Muscle layer of colon (tissue), 2 donors: Measurements from ENCODE around the gene CDAN1.
"Not testable (repeated sequence)": the region's sequence is repeated elsewhere in the genome, so short reads cannot be mapped to it uniquely, and the experiment has no call there.

Experiments
- H3K27ac ChIP-seq: one replicate; pipeline ENCODE4 v1.7.0; 2013; ENCODE audit warnings: low read depth, mild to moderate bottlenecking, low read length, moderate library complexity
- H3K27me3 ChIP-seq, 2 donors: one replicate each; pipeline ENCODE4 v1.7.0; 2013; ENCODE audit warnings: low read length in 2 of 2, mild to moderate bottlenecking in 2 of 2; ENCODE audit not compliant: insufficient read depth in 2 of 2, control insufficient read depth in 1 of 2
- H3K36me3 ChIP-seq: one replicate; pipeline ENCODE4 v1.7.0; 2013; ENCODE audit warnings: mild to moderate bottlenecking, low read length; ENCODE audit not compliant: insufficient read depth
- H3K4me1 ChIP-seq: one replicate; pipeline ENCODE4 v1.7.0; 2013; ENCODE audit warnings: mild to moderate bottlenecking, low read length; ENCODE audit not compliant: insufficient read depth
- H3K4me3 ChIP-seq, 2 donors: one replicate each; pipeline ENCODE4 v1.7.0; 2013; ENCODE audit warnings: low read length in 2 of 2, low read depth in 1 of 2, mild to moderate bottlenecking in 1 of 2, moderate library complexity in 1 of 2
- H3K9ac ChIP-seq: one replicate; pipeline ENCODE4 v1.7.0; 2013; ENCODE audit warnings: low read length
- H3K9me3 ChIP-seq: one replicate; pipeline ENCODE4 v1.7.0; 2013; ENCODE audit warnings: mild to moderate bottlenecking, low read length
- donor health status: abdominal sarcoma.
- donor health status: Adenocarcinoma of cecum.

Gene CDAN1

GRCh38 chr15:42736793-42737528 is at the start of gene CDAN1:
Gene CDAN1, minus strand, starts transcription at chr15:42737128. Its CDS starts 26 bp downstream, at chr15:42737102.
- Histone ChIP-seq H3K27ac (peak within 1 kb of the TSS; percentile 88), H3K4me3 (peak within 1 kb of the TSS; percentile 53 to 73), H3K9ac (peak within 1 kb of the TSS; percentile 61), H3K27me3 (no peaks in the 10 kb centered on the region), H3K36me3 (peaks cover 30% of the 10 kb centered on the region), H3K9me3 (no peaks in the 10 kb centered on the region), H3K4me1 (peaks cover 21% of the 10 kb centered on the region)

GRCh38 chr15:42785569-42785968 is 48.6 kb upstream of the CDAN1 start:
- Histone ChIP-seq H3K4me1 (no peaks in the 10 kb centered on the region), H3K4me3 (no peak overlapping the region), H3K36me3 (peaks cover 8% of the 10 kb centered on the region), H3K27me3 (no peaks in the 10 kb centered on the region), H3K9ac (no peak overlapping the region), H3K9me3 (no peaks in the 10 kb centered on the region), H3K27ac (no peak overlapping the region)

GRCh38 chr15:42784705-42785104 is 47.8 kb upstream of the CDAN1 start:
- Histone ChIP-seq H3K9ac (no peak overlapping the region), H3K27ac (no peak overlapping the region), H3K27me3 (no peaks in the 10 kb centered on the region), H3K4me3 (no peak overlapping the region), H3K36me3 (peaks cover 8% of the 10 kb centered on the region), H3K9me3 (no peaks in the 10 kb centered on the region), H3K4me1 (no peaks in the 10 kb centered on the region)

- Histone ChIP-seq H3K4me3 (no peak overlapping the region), H3K4me1 (no peaks in the 10 kb centered on the region), H3K9me3 (no peaks in the 10 kb centered on the region), H3K36me3 (peaks cover 8% of the 10 kb centered on the region), H3K9ac (no peak overlapping the region), H3K27ac (no peak overlapping the region), H3K27me3 (no peaks in the 10 kb centered on the region)
Measured at GRCh38 chr15:42782716-42783115, 45.8 kb upstream of the CDAN1 start.

DNA sequence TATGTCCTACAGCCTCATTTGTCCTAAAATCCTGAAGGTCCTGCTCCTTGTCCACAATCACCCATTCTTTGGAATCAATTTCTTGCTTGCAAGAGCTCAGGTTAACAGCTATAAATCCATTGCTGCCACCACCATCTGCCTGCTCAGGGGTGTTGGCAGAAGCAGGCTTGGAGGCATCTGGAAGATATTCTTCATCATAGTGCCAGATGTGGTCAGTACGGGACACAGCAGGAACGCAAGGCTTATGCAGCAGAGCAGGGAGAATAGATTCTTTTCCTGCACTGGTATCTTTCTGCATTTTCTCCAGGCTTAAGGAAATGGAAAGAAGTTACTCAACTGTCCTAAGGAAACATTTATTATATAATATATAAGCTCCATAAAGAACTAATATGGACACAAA is 38.5 kb upstream of the CDAN1 start:
- peaks cover 11% of the 10 kb centered on the region for H3K4me1 ChIP-seq
- no peaks in the 10 kb centered on the region for H3K27me3 ChIP-seq
- H3K9ac ChIP-seq = no peak overlapping the region
- H3K9me3 ChIP-seq = no peaks in the 10 kb centered on the region
- no peak overlapping the region for H3K27ac ChIP-seq
- no peak overlapping the region for H3K4me3 ChIP-seq
- H3K36me3 ChIP-seq = no peaks in the 10 kb centered on the region

- peaks cover 12% of the 10 kb centered on the region for H3K4me1 ChIP-seq
- H3K27me3 ChIP-seq = no peaks in the 10 kb centered on the region
- H3K9ac ChIP-seq = no peak overlapping the region
- H3K36me3 ChIP-seq = no peaks in the 10 kb centered on the region
- H3K27ac ChIP-seq = no peak overlapping the region
- H3K4me3 ChIP-seq = no peak overlapping the region
- no peaks in the 10 kb centered on the region for H3K9me3 ChIP-seq
Measured at GRCh38 chr15:42772901-42773300, 36.0 kb upstream of the CDAN1 start.

DNA sequence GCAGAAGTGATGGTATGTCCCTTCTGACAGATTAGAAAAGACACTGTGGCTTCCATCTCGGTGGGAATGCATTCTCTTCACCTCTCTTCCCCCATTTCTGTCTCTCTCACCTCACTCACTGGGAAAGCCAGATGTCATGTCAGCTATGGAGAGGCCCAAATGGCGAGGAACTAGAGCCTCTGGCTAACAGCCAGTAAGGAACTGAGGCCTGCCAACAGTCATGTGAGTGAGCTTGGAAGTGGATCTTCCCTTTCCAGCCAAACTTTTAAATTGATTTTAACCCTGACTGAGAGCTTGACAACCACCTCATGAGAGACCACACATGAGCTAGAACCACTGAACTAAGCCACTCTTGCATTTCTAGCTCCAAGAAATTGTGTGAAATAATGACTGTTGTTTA is 35.2 kb upstream of the CDAN1 start:
- no peaks in the 10 kb centered on the region for H3K36me3 ChIP-seq
- no peak overlapping the region for H3K9ac ChIP-seq
- peaks cover 12% of the 10 kb centered on the region for H3K4me1 ChIP-seq
- H3K27ac ChIP-seq = no peak overlapping the region
- no peaks in the 10 kb centered on the region for H3K27me3 ChIP-seq
- no peaks in the 10 kb centered on the region for H3K9me3 ChIP-seq
- H3K4me3 ChIP-seq = no peak overlapping the region

GRCh38 chr15:42766109-42766508 is 29.2 kb upstream of the CDAN1 start:
- not testable (repeated sequence) for H3K27me3 ChIP-seq, H3K9me3 ChIP-seq, H3K4me3 ChIP-seq, H3K9ac ChIP-seq, H3K4me1 ChIP-seq, H3K36me3 ChIP-seq, H3K27ac ChIP-seq

GRCh38 chr15:42764154-42764731 is 27.3 kb upstream of the CDAN1 start:
- H3K36me3 ChIP-seq, H3K9me3 ChIP-seq, H3K4me3 ChIP-seq, H3K4me1 ChIP-seq, H3K27ac ChIP-seq, H3K27me3 ChIP-seq, H3K9ac ChIP-seq: not testable (repeated sequence)

DNA sequence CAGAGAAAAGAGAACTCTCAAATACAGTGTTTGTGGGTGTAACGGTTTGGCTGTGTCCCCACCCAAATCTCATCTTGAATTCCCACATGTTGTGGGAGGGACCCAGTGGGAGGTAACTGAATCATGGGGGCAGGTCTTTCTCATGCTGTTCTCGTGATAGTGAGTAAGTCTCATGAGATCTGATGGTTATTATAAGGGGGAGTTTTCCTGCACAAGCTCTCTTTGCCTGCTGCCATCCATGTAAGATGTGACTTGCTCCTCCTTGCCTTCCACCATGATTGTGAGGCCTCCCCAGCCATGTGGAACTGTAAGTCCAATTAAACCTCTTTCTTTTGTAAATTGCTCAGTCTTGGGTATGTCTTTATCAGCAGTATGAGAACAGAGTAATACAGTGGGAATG is 24.9 kb upstream of the CDAN1 start:
- not testable (repeated sequence) for H3K9me3 ChIP-seq, H3K27ac ChIP-seq, H3K4me3 ChIP-seq, H3K27me3 ChIP-seq, H3K9ac ChIP-seq, H3K4me1 ChIP-seq, H3K36me3 ChIP-seq

- no peaks in the 10 kb centered on the region for H3K4me1 ChIP-seq
- H3K9ac ChIP-seq = no peak overlapping the region
- H3K36me3 ChIP-seq = no peaks in the 10 kb centered on the region
- H3K27ac ChIP-seq = no peak overlapping the region
- H3K9me3 ChIP-seq = peaks cover 8% of the 10 kb centered on the region
- H3K4me3 ChIP-seq = no peak overlapping the region
- no peaks in the 10 kb centered on the region for H3K27me3 ChIP-seq
Measured at GRCh38 chr15:42760759-42761158, 23.8 kb upstream of the CDAN1 start.

DNA sequence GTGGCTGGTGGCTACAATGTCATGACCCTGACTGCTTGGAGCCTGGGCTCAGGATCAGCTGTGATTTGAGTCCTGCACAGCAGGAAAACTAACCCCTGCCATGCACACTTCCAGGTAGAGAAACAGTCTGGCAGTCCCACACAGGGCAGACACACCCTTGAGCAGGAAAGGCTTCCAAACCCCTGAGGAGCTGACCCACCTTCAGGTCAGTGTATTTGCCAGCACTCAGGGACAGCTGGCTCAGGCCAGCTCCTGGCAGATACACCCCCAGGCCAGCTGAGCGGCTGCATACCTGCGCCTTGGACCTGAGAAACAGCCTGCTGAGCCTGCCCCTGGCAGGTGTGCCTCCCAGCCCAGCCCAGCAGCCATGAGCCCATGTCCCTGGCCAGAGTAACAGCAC is 22.2 kb upstream of the CDAN1 start:
- Histone ChIP-seq H3K27ac (no peak overlapping the region), H3K9ac (no peak overlapping the region), H3K27me3 (no peaks in the 10 kb centered on the region)

More for the DNA sequence above, 22.2 kb upstream of the CDAN1 start:
- peaks cover 8% of the 10 kb centered on the region for H3K9me3 ChIP-seq
- no peak overlapping the region for H3K4me3 ChIP-seq
- no peaks in the 10 kb centered on the region for H3K36me3 ChIP-seq
- no peaks in the 10 kb centered on the region for H3K4me1 ChIP-seq
